HEK293 (cell line): ENCODE measurements around the gene RRAGC.

ENCODE experiments used
- ZNF621 ChIP-seq: fragments of 450-650 bp; formaldehyde crosslinking; IDR thresholded peaks from 2 replicates; pipeline ENCODE4 v1.5.1; 2017; ENCODE audit warnings: missing biosample characterization, missing genetic modification characterization
- ZSCAN30 ChIP-seq: fragments of 450-650 bp; IDR thresholded peaks from 2 replicates; pipeline ENCODE4 v1.5.1; 2018; ENCODE audit warnings: missing biosample characterization, mild to moderate bottlenecking, missing genetic modification characterization, moderate library complexity

DNA sequence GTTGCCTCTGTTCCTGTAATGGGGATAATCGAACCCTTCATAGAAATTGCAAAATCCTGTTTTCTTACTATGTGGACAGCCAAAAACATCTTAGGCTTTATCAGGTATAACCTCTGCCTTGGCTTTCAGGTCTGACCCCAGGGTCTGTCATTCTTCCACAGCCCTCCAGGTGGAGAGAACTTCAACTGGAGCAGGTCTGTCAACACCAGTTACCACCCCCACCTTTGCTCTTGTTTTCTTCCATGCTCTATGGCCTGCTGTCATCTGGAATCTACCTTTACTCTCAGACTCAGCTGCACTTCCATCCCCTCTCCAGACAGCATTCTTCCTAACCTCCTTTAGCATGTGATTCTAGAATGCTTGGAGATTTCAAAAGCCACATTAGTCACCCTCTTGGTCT, 32.2 kb upstream of the RRAGC start:
- TF ChIP-seq ZNF621 (tag by site-specific recombination) (no peak), ZSCAN30 (no peak)
